CD14-positive monocyte (primary cell): Measurements from ENCODE around the gene TMED8. TPM values are rescaled to one million over a fixed set of nuclear protein-coding genes. Genes with fewer than 3 reads are reported as not detected.

Source experiments
- DNase-seq, 3 donors: peaks; one replicate each; pipeline ENCODE4 v3.0.0-alpha.2; 2011 to 2022
- H2AFZ ChIP-seq: 2 replicates; pipeline ENCODE4 v1.6.0; 2012; ENCODE audit warnings: mild to moderate bottlenecking, low read depth, low read length, inconsistent platforms; ENCODE audit not compliant: insufficient read depth, poor library complexity, severe bottlenecking
- H3K27ac ChIP-seq, 2 donors: 1 replicate in 1 of 2; 2 replicates in 1 of 2; pipeline ENCODE4 v1.5.1; 2012 to 2013; ENCODE audit warnings: low read length in 2 of 2, control low read depth in 1 of 2, inconsistent platforms in 1 of 2, low read depth in 1 of 2, mild to moderate bottlenecking in 1 of 2
- H3K27me3 ChIP-seq, 2 donors: one replicate each; pipeline versions ENCODE4 v1.6.0 to v1.6.1; 2011 to 2013; ENCODE audit warnings: low read length in 2 of 2; ENCODE audit not compliant: control insufficient read depth in 2 of 2, insufficient read depth in 2 of 2
- H3K36me3 ChIP-seq, 2 donors: replicated peaks in 1 of 2; 1 replicate in 1 of 2; 2 replicates in 1 of 2; pipeline versions ENCODE4 v1.5.1 to v1.6.1; 2012 to 2013; ENCODE audit warnings: low read length in 2 of 2, control low read depth in 1 of 2, inconsistent platforms in 1 of 2, mild to moderate bottlenecking in 1 of 2; ENCODE audit not compliant: insufficient read depth in 2 of 2, control insufficient read depth in 1 of 2
- H3K4me1 ChIP-seq, 2 donors: 1 replicate in 1 of 2; 2 replicates in 1 of 2; pipeline versions ENCODE4 v1.5.1 to v1.6.1; 2012 to 2013; ENCODE audit warnings: low read length in 2 of 2, control low read depth in 1 of 2, inconsistent platforms in 1 of 2, mild to moderate bottlenecking in 1 of 2, moderate library complexity in 1 of 2; ENCODE audit not compliant: insufficient read depth in 2 of 2, control insufficient read depth in 1 of 2
- H3K4me2 ChIP-seq: replicated peaks from 2 replicates; pipeline ENCODE3; 2012; ENCODE audit warnings: low read length, moderate library complexity, mild to moderate bottlenecking; ENCODE audit not compliant: poor library complexity, severe bottlenecking; ENCODE audit errors: extremely low read depth
- H3K4me3 ChIP-seq, 3 experiments: fragments of 200-600 bp in 1 of 3; sonication (generic) in 1 of 3; replicated peaks in 1 of 3; 1 replicate in 2 of 3; 2 replicates in 1 of 3; pipeline ENCODE4 v1.5.1; 2011 to 2013; ENCODE audit warnings: low read length in 3 of 3, mild to moderate bottlenecking in 3 of 3, control low read depth in 2 of 3, low read depth in 2 of 3, inconsistent platforms in 1 of 3, moderate library complexity in 1 of 3
- H3K79me2 ChIP-seq: 2 replicates; pipeline ENCODE4 v1.6.0; 2012; ENCODE audit warnings: mild to moderate bottlenecking, control low read depth, inconsistent platforms, low read length, moderate library complexity; ENCODE audit not compliant: insufficient read depth
- H3K9ac ChIP-seq: 2 replicates; pipeline ENCODE4 v1.6.0; 2017; ENCODE audit warnings: low read length, mild to moderate bottlenecking; ENCODE audit not compliant: insufficient read depth, poor library complexity, severe bottlenecking
- H3K9me3 ChIP-seq, 2 donors: replicated peaks in 1 of 2; 1 replicate in 1 of 2; 2 replicates in 1 of 2; pipeline versions ENCODE4 v1.5.1 to v1.6.1; 2012 to 2013; ENCODE audit warnings: low read length in 2 of 2, control low read depth in 1 of 2; ENCODE audit not compliant: control insufficient read depth in 1 of 2, insufficient read depth in 1 of 2
- H4K20me1 ChIP-seq: 2 replicates; pipeline ENCODE4 v1.6.0; 2012; ENCODE audit warnings: mild to moderate bottlenecking, low read length, control low read depth, moderate library complexity; ENCODE audit not compliant: insufficient read depth
- H3K27ac Mint-ChIP-seq, 7 donors: one replicate each; pipeline ENCODE4 v1.8.0; 2020; ENCODE audit warnings: mild to moderate bottlenecking in 7 of 7, mixed read lengths in 7 of 7, moderate library complexity in 6 of 7, inconsistent platforms in 2 of 7
- H3K27me3 Mint-ChIP-seq, 3 donors: one replicate each; pipeline ENCODE4 v1.8.0; 2021 to 2022; ENCODE audit warnings: low read depth in 3 of 3, mild to moderate bottlenecking in 3 of 3, mixed read lengths in 3 of 3, moderate library complexity in 3 of 3, inconsistent platforms in 1 of 3
- H3K36me3 Mint-ChIP-seq, 2 donors: one replicate each; pipeline ENCODE4 v1.8.0; 2020; ENCODE audit warnings: mixed read lengths in 2 of 2, inconsistent platforms in 1 of 2, mild to moderate bottlenecking in 1 of 2
- H3K4me1 Mint-ChIP-seq: one replicate; pipeline ENCODE4 v1.8.0; 2020; ENCODE audit warnings: mild to moderate bottlenecking, mixed read lengths
- H3K4me3 Mint-ChIP-seq, 2 donors: one replicate each; pipeline ENCODE4 v1.8.0; 2020; ENCODE audit warnings: mild to moderate bottlenecking in 2 of 2, mixed read lengths in 2 of 2, moderate library complexity in 1 of 2
- H3K9me3 Mint-ChIP-seq, 7 donors: one replicate each; pipeline ENCODE4 v1.8.0; 2020 to 2022; ENCODE audit warnings: mixed read lengths in 7 of 7, mild to moderate bottlenecking in 6 of 7, moderate library complexity in 6 of 7, inconsistent platforms in 2 of 7
- WGBS: methylation state at CpG from one replicate; pipeline ENCODE4 v1.1.5; 2013; ENCODE audit warnings: missing lambda C conversion rate; ENCODE audit not compliant: insufficient coverage; 5-methylcytosine and 5-hydroxymethylcytosine counted together
- intact Hi-C, 2 donors: fragments of 100-400 bp; cut with micrococcal nuclease; formaldehyde crosslinking; loops; one replicate each; pipeline versions ENCODE4 v1.15.0 to v1.15.1; 2023
- polyA plus RNA-seq, 3 donors: library from polyadenylated mRNA; depleted of rRNA in 1 of 3; unstranded in 2 of 3; stranded (reverse) in 1 of 3; fragments of 300-500 nt in 2 of 3; fragments of >200 nt in 1 of 3; fragmentation: Illumina TruSeq in 2 of 3; gene quantifications; 1 replicate in 2 of 3; 2 replicates in 1 of 3; pipeline ENCODE4 v1.2.3, GENCODE V29; 2012 to 2021
- TF ChIP-seq, protein P1 (sequence below): fragments of 200-600 bp; IDR thresholded peaks from one replicate; pipeline ENCODE4 v1.8.0; 2022; ENCODE audit warnings: antibody characterized with exemption, mild to moderate bottlenecking

TMED8 gene
- polyA plus RNA-seq, 3 donors, result 5.4 to 6.2 (median 6.1) TPM

GRCh38 chr14:77318006-77318553 is 58.8 kb downstream of the TMED8 start:
- intact Hi-C loops, result loop anchor here (5.0 kb wide), 2 partner anchors 166 to 221 kb away; partner anchors contain the start of gene CIPC (in 1 of the 2)
- no CpG with 5 or more reads among the region's 5 CpGs for WGBS
- peaks cover 12 to 23% of the 10 kb centered on the region in 2 donors for H3K4me1 ChIP-seq
- no peak for DNase-seq
- H3K79me2 ChIP-seq, result peaks cover 10% of the 10 kb centered on the region
- H3K9me3 Mint-ChIP-seq, result no peaks in the 10 kb centered on the region
- H2AFZ ChIP-seq, result no peak overlapping the region
- H3K36me3 ChIP-seq, result no peaks in the 10 kb centered on the region
- no peaks in the 10 kb centered on the region for H3K36me3 Mint-ChIP-seq
- no peaks in the 10 kb centered on the region for H4K20me1 ChIP-seq
- H3K27ac ChIP-seq, result no peak overlapping the region
- H3K27ac Mint-ChIP-seq, result no peak overlapping the region
- TF ChIP-seq, protein P1, sequence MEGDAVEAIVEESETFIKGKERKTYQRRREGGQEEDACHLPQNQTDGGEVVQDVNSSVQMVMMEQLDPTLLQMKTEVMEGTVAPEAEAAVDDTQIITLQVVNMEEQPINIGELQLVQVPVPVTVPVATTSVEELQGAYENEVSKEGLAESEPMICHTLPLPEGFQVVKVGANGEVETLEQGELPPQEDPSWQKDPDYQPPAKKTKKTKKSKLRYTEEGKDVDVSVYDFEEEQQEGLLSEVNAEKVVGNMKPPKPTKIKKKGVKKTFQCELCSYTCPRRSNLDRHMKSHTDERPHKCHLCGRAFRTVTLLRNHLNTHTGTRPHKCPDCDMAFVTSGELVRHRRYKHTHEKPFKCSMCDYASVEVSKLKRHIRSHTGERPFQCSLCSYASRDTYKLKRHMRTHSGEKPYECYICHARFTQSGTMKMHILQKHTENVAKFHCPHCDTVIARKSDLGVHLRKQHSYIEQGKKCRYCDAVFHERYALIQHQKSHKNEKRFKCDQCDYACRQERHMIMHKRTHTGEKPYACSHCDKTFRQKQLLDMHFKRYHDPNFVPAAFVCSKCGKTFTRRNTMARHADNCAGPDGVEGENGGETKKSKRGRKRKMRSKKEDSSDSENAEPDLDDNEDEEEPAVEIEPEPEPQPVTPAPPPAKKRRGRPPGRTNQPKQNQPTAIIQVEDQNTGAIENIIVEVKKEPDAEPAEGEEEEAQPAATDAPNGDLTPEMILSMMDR, result no peak
- no peak overlapping the region for H3K4me3 ChIP-seq
- no peak overlapping the region for H3K4me2 ChIP-seq
- H3K9me3 ChIP-seq, result no peaks in the 10 kb centered on the region
- no peaks in the 10 kb centered on the region for H3K27me3 Mint-ChIP-seq
- no peak overlapping the region for H3K9ac ChIP-seq
- H3K4me3 Mint-ChIP-seq, result no peak overlapping the region
- H3K4me1 Mint-ChIP-seq, result peaks cover 19% of the 10 kb centered on the region
- no peaks in the 10 kb centered on the region for H3K27me3 ChIP-seq

- H3K27me3 ChIP-seq, result no peaks in the 10 kb centered on the region
- H3K36me3 ChIP-seq, result no peaks in the 10 kb centered on the region
- no peaks in the 10 kb centered on the region for H3K27me3 Mint-ChIP-seq
- intact Hi-C loops, result loop anchor here (5.0 kb wide), 2 partner anchors 165 to 220 kb away; partner anchors contain the start of gene CIPC (in 1 of the 2)
- H3K9ac ChIP-seq, result no peak overlapping the region
- peaks cover 5 to 13% of the 10 kb centered on the region in 2 donors for H3K4me1 ChIP-seq
- no peak overlapping the region for H3K4me3 Mint-ChIP-seq
- H3K9me3 ChIP-seq, result no peaks in the 10 kb centered on the region
- no peak for DNase-seq
- H3K4me3 ChIP-seq, result no peak overlapping the region
- WGBS, result 83% methylated on average over 5 of the region's 5 CpGs
- no peak overlapping the region for H3K27ac ChIP-seq
- H3K4me1 Mint-ChIP-seq, result peaks cover 8% of the 10 kb centered on the region
- no peaks in the 10 kb centered on the region for H3K9me3 Mint-ChIP-seq
- no peak overlapping the region for H3K4me2 ChIP-seq
- H3K79me2 ChIP-seq, result peaks cover 4% of the 10 kb centered on the region
- H3K27ac Mint-ChIP-seq, result no peak overlapping the region
- no peak overlapping the region for H2AFZ ChIP-seq
- no peaks in the 10 kb centered on the region for H4K20me1 ChIP-seq
- TF ChIP-seq, protein P1, result no peak
- no peaks in the 10 kb centered on the region for H3K36me3 Mint-ChIP-seq
Observed at GRCh38 chr14:77316872-77317301, 60.0 kb downstream of the TMED8 start.
